Coronary artery (tissue), 2 donors: ENCODE results near the gene EXOC3L2.

Source experiments
- DNase-seq: peaks from one replicate; pipeline ENCODE4 v3.0.0-alpha.2; 2017; ENCODE audit warnings: low spot score
- H3K27ac ChIP-seq, 2 donors: fragments of 200-600 bp; sonication (generic); one replicate each; pipeline ENCODE4 v1.5.1; 2016 to 2019
- H3K4me3 ChIP-seq: fragments of 200-600 bp; sonication (generic); 2 replicates; pipeline ENCODE4 v1.5.1; 2016; ENCODE audit warnings: mild to moderate bottlenecking, moderate library complexity
- CTCF ChIP-seq: fragments of 200-600 bp; sonication (generic); IDR thresholded peaks from one replicate; pipeline ENCODE4 v1.5.1; 2019; ENCODE audit warnings: antibody characterized with exemption

The EXOC3L2 gene

GRCh38 chr19:45258862-45259261 is 13.7 kb upstream of the EXOC3L2 start:
- Histone ChIP-seq H3K27ac (no peak overlapping the region), H3K4me3 (no peak overlapping the region)
- DNase-seq = no peak
- TF ChIP-seq CTCF = no peak

GRCh38 chr19:45256836-45257235 is 11.6 kb upstream of the EXOC3L2 start:
- Histone ChIP-seq H3K27ac (no peak overlapping the region), H3K4me3 (no peak overlapping the region)
- no peak for DNase-seq
- no peak for TF ChIP-seq CTCF

- DNase-seq = no peak
- no peak overlapping the region for H3K27ac ChIP-seq
- H3K4me3 ChIP-seq = no peak overlapping the region
- TF ChIP-seq CTCF = no peak
Measured at GRCh38 chr19:45255611-45256157, 10.5 kb upstream of the EXOC3L2 start.

- no peak for TF ChIP-seq CTCF
- no peak overlapping the region for H3K4me3 ChIP-seq
- no peak overlapping the region for H3K27ac ChIP-seq
- no peak for DNase-seq
Measured at GRCh38 chr19:45254044-45254531, 8.9 kb upstream of the EXOC3L2 start.

GRCh38 chr19:45253396-45254027 is 8.3 kb upstream of the EXOC3L2 start:
- no peak for DNase-seq
- Histone ChIP-seq H3K27ac (no peak overlapping the region), H3K4me3 (peak overlapping the region; percentile 16)
- no peak for TF ChIP-seq CTCF

GRCh38 chr19:45251452-45252354 is 6.5 kb upstream of the EXOC3L2 start:
- no peak for DNase-seq
- no peak for TF ChIP-seq CTCF
- Histone ChIP-seq H3K4me3 (peak overlapping the region; percentile 93), H3K27ac (peak overlapping the region; percentile 62 to 77)
